BJ (cell line): Measurements from ENCODE around the gene GPR160. TPM values are rescaled to one million over a fixed set of nuclear protein-coding genes. Genes with fewer than 3 reads are reported as not detected.

Experiments
- CTCF ChIA-PET: fragments of 350-600 bp; formaldehyde crosslinking; extraction: SDS; loops from one replicate; lab custom pipeline; 2021; ENCODE audit warnings: antibody characterized with exemption, inconsistent platforms; lab: Yijun Ruan, JAX
- POLR2A ChIA-PET: fragments of 300-600 bp; sonication (Branson Sonifier 250); formaldehyde crosslinking; extraction: SDS; loops from one replicate; lab custom pipeline; 2021; ENCODE audit warnings: antibody characterized with exemption; lab: Charles Lee
- DNase-seq: peaks from one replicate; pipeline ENCODE4 v3.0.0-alpha.2; 2011; ENCODE audit warnings: low read depth
- H3K27me3 ChIP-seq: 2 replicates; pipeline ENCODE4 v1.6.0; 2011; ENCODE audit warnings: low read length; ENCODE audit not compliant: control insufficient read depth, insufficient read depth
- H3K36me3 ChIP-seq: 2 replicates; pipeline ENCODE4 v1.5.1; 2011; ENCODE audit warnings: low read length; ENCODE audit not compliant: control insufficient read depth, insufficient read depth
- H3K4me3 ChIP-seq: 2 replicates; pipeline ENCODE4 v1.5.1; 2011; ENCODE audit warnings: low read depth, mild to moderate bottlenecking, control low read depth, low read length
- polyA plus RNA-seq: library from polyadenylated mRNA; depleted of rRNA; stranded (reverse); fragments of >200 nt; gene quantifications from 2 replicates; pipeline ENCODE4 v1.2.3, GENCODE V29; 2011
- TF ChIP-seq, protein P1 (sequence below): IDR thresholded peaks from 2 replicates; pipeline ENCODE4 v1.5.1; 2011; ENCODE audit warnings: low read depth, mild to moderate bottlenecking, control low read depth, inconsistent platforms, low read length, moderate library complexity; ENCODE audit not compliant: insufficient read depth

Gene GPR160
- polyA plus RNA-seq, 1 experiment = 0.09 TPM

DNA sequence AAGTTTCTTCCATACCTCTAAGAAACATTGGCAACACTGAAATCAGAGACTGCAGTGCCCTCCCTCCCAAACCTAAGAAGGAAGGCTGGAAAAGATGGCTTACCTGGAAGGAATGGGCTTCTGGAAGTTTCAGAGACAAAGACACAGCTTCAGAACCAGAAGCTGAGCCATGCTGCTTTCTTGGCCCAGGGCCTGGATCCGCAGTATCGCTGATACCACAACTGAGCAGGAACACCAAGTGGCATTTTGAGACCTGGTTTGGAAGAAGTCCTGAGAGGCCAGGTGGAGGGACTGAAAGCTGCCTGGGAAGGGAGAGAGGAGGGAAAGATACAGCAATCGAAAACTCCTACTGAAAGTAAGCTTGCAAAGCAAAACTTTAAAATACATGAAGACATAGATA lies 19.8 kb downstream of the GPR160 start:
- DNase-seq = no peak
- H3K27me3 ChIP-seq = no peaks in the 10 kb centered on the region
- POLR2A ChIA-PET = no interaction called here
- TF ChIP-seq, protein P1, sequence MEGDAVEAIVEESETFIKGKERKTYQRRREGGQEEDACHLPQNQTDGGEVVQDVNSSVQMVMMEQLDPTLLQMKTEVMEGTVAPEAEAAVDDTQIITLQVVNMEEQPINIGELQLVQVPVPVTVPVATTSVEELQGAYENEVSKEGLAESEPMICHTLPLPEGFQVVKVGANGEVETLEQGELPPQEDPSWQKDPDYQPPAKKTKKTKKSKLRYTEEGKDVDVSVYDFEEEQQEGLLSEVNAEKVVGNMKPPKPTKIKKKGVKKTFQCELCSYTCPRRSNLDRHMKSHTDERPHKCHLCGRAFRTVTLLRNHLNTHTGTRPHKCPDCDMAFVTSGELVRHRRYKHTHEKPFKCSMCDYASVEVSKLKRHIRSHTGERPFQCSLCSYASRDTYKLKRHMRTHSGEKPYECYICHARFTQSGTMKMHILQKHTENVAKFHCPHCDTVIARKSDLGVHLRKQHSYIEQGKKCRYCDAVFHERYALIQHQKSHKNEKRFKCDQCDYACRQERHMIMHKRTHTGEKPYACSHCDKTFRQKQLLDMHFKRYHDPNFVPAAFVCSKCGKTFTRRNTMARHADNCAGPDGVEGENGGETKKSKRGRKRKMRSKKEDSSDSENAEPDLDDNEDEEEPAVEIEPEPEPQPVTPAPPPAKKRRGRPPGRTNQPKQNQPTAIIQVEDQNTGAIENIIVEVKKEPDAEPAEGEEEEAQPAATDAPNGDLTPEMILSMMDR = no peak
- no peak overlapping the region for H3K4me3 ChIP-seq
- no peaks in the 10 kb centered on the region for H3K36me3 ChIP-seq
- CTCF ChIA-PET = no interaction called here

DNA sequence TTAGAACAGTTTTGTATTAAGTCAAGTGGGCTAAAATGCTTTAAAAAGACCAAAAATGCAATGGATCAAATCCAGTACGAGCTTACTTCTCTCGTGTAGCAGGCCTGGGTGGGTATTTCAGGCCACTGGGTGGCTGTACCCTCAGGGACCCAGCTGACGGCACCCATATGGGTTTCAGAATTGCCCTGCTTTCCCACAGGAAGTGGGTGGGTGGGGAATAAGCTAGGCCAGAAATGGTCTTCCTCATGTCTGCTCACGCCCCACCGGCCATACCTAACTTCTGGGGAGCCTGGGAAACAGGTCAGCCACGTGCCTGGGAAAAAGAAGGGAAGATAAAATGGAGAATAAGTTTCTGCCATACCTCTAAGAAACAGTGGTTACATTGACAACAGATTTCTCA lies 20.3 kb downstream of the GPR160 start:
- CTCF ChIA-PET = interaction anchor here (0.9 kb wide), 1 partner anchor 15 kb away, joined by 3 read pairs; no protein-coding TSS in a partner anchor
- no peak overlapping the region for H3K4me3 ChIP-seq
- TF ChIP-seq, protein P1 = no peak
- H3K36me3 ChIP-seq = no peaks in the 10 kb centered on the region
- POLR2A ChIA-PET = no interaction called here
- DNase-seq = no peak
- H3K27me3 ChIP-seq = no peaks in the 10 kb centered on the region

DNA sequence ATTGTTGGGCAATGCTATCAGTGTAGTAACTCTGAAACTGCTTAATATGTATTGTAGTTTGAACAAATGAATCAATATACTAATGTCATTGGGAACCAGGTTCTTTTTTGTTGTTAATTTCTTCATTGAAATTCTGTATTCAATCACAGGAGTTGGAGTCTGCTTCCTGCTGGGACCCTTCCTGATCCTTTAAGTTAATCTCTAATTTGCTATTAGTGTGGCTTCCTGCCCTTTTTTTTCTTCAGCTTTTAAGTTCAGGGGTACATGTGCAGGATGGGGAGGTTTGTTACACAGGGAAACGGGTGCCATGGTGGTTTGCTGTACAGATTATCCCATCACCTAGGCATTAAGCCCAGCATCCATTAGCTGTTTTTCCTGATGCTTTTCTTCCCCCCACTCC lies 21.7 kb downstream of the GPR160 start:
- CTCF ChIA-PET = interaction anchor here (1.2 kb wide), 1 partner anchor 15 kb away, joined by 4 read pairs; no protein-coding TSS in a partner anchor
- Histone ChIP-seq H3K36me3 (no peaks in the 10 kb centered on the region), H3K27me3 (no peaks in the 10 kb centered on the region), H3K4me3 (no peak overlapping the region)
- TF ChIP-seq, protein P1 = no peak
- POLR2A ChIA-PET = interaction anchor here (0.6 kb wide), 1 partner anchor 372 kb away, joined by 4 read pairs; no protein-coding TSS in a partner anchor
- DNase-seq = no peak

- ChIA-PET CTCF (interaction anchor here (0.6 kb wide), 1 partner anchor 171 kb away, joined by 3 read pairs; no protein-coding TSS in a partner anchor), POLR2A (no interaction called here)
- no peak overlapping the region for H3K4me3 ChIP-seq
- H3K36me3 ChIP-seq = no peaks in the 10 kb centered on the region
- no peak for DNase-seq
- TF ChIP-seq, protein P1 = no peak
- no peaks in the 10 kb centered on the region for H3K27me3 ChIP-seq
Observed at GRCh38 chr3:170062068-170062467, 24.3 kb downstream of the GPR160 start.

DNA sequence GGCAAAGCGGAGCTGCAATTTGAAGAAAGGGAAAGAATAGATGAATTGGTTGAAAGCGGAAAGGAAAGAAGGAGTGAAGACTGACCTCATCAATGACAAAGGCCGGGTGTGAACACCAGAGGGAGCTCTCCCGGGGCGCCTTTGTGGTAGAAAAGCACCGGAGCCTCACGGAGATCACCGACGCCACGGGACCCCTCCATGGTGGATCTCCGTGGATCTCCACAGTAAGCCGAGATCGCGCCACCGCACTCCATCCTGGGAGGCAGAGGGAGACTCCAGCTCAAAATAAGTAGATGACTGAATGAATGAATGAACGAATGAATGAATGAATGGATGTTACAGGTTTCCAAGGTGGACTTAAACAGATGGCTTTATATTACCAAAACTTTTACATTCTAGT lies 25.0 kb downstream of the GPR160 start:
- ChIA-PET CTCF (interaction anchor here (0.6 kb wide), 1 partner anchor 170 kb away, joined by 3 read pairs; no protein-coding TSS in a partner anchor), POLR2A (no interaction called here)
- Histone ChIP-seq H3K4me3 (no peak overlapping the region), H3K36me3 (no peaks in the 10 kb centered on the region), H3K27me3 (no peaks in the 10 kb centered on the region)
- DNase-seq = no peak
- TF ChIP-seq, protein P1 = 0 out of 2 replicates have a peak, but pooled peaks have one; percentile 2
